GM10248 (cell line): ENCODE measurements around the gene DNAH11.

Experiments
- CTCF ChIA-PET: fragments of 300-600 bp; sonication (Branson Sonifier 250); formaldehyde crosslinking; extraction: SDS; loops from one replicate; lab custom pipeline; 2021; ENCODE audit warnings: antibody characterized with exemption; lab: Yijun Ruan, JAX
- POLR2A ChIA-PET: fragments of 350-650 bp; sonication (Branson Sonifier 250); formaldehyde crosslinking; extraction: SDS; loops from one replicate; lab custom pipeline; 2020; ENCODE audit warnings: antibody characterized with exemption; lab: Yijun Ruan, JAX
- DNase-seq: peaks from one replicate; pipeline ENCODE4 v3.0.0; 2012; ENCODE audit errors: extremely low spot score
- CTCF ChIP-seq: IDR thresholded peaks from 2 replicates; pipeline ENCODE4 v1.5.1; 2012; ENCODE audit warnings: mild to moderate bottlenecking, low read depth; ENCODE audit errors: extremely low read depth, missing control alignments, control extremely low read depth

Gene DNAH11

GRCh38 chr7:21768279-21768678, 225.4 kb downstream of the DNAH11 start:
- CTCF ChIA-PET: interaction anchor here (0.8 to 4.3 kb wide), 15 partner anchors 8 to 993 kb away, joined by 3 to 31 read pairs (median 5); no protein-coding TSS in a partner anchor
- no peak for TF ChIP-seq CTCF
- POLR2A ChIA-PET: no interaction called here
- DNase-seq: no peak

GRCh38 chr7:21771266-21771665, 228.4 kb downstream of the DNAH11 start:
- ChIA-PET POLR2A (no interaction called here), CTCF (interaction anchor here (1.4 kb wide), 1 partner anchor 509 kb away, joined by 5 read pairs; no protein-coding TSS in a partner anchor)
- TF ChIP-seq CTCF: no peak
- DNase-seq: no peak

DNA sequence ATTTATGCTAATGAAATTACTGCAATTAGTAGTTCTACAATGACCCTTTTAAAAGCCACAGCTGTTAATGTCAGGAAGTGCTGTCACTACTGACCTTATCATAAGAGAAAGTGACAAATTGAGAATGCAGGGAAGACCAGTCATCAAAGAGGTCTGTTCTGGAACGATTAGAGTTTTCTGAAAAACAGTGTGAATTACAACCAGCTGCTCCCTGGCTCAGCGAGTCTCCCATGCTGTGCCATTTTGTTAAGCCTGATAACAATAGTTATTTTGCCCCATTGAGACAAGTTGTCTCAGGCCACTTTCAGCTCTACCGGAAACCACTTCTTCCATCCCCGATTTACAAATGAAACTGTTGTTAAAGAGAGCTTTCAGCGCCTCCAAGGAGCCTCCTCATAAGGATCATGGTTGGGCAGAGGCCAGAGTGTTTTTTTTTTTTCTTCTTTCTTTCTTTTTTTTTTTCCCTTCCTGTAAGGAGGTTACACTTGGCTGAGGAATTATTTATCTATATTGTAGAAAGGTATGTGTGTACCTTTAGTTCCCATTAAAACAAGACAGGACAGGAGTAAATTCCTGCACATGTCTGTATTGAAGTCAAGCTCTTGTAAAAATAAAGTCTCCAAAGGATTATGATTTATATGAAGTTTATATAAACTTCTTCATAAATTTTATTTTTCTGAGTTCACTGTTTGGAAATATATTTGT, 229.2 kb downstream of the DNAH11 start:
- TF ChIP-seq CTCF: no peak
- DNase-seq: no peak
- ChIA-PET POLR2A (no interaction called here), CTCF (interaction anchor here (1.0 to 1.4 kb wide), 3 partner anchors 12 to 510 kb away, joined by 4 to 5 read pairs (median 5); no protein-coding TSS in a partner anchor)

GRCh38 chr7:21773326-21773725, 230.5 kb downstream of the DNAH11 start:
- TF ChIP-seq CTCF: no peak
- DNase-seq: no peak
- ChIA-PET CTCF (interaction anchor here (1.4 kb wide), 1 partner anchor 14 kb away, joined by 5 read pairs; no protein-coding TSS in a partner anchor), POLR2A (no interaction called here)

DNA sequence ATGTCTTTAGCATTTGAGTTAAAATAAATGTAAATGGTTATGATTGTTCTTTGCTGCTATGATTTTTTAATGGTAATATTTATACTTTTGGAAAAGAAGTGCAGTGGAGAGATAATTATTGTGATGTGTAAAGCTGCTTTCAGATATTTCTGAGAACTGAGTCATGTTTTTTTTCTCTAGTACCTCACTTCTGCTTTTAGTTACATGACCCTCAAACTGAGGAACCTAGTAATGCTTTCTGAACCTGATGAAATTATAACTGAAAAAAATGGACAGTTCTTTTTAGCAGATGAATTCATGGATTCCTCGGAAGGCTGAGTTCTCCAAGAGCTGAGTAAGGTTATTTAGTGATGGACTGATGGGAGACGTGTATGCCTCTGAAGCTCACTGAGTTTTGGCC, 235.1 kb downstream of the DNAH11 start:
- CTCF ChIA-PET: interaction anchor here (1.0 to 2.9 kb wide), 2 partner anchors 11 to 17 kb away, joined by 3 to 25 read pairs; no protein-coding TSS in a partner anchor
- POLR2A ChIA-PET: no interaction called here
- no peak for TF ChIP-seq CTCF
- no peak for DNase-seq

DNA sequence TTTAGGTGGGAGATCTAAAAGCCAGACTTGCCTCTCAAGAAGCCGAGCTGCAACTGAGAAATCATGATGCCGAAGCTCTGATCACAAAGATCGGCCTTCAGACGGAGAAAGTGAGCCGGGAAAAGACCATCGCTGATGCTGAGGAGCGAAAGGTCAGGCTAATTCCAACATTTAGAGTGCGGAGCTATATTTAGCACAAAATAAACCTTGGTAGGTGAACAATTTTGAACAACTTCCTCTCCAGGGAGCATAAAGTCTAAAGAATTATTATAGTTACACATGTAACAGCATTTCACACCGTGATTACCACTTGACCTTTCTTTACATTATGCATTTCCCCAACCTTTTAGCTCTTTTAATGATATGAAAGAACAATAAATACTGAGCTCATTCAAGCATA, 236.1 kb downstream of the DNAH11 start:
- ChIA-PET CTCF (interaction anchor here (2.9 kb wide), 1 partner anchor 12 kb away, joined by 25 read pairs; no protein-coding TSS in a partner anchor), POLR2A (no interaction called here)
- DNase-seq: no peak
- TF ChIP-seq CTCF: no peak
